ENCODE data around the gene APOE. TPM values are rescaled to one million over a fixed set of nuclear protein-coding genes. Genes with fewer than 3 reads are reported as not detected.

APOE gene
- total RNA-seq, 2 experiments from 2014 or later: 0.44 to 0.47 TPM

DNA sequence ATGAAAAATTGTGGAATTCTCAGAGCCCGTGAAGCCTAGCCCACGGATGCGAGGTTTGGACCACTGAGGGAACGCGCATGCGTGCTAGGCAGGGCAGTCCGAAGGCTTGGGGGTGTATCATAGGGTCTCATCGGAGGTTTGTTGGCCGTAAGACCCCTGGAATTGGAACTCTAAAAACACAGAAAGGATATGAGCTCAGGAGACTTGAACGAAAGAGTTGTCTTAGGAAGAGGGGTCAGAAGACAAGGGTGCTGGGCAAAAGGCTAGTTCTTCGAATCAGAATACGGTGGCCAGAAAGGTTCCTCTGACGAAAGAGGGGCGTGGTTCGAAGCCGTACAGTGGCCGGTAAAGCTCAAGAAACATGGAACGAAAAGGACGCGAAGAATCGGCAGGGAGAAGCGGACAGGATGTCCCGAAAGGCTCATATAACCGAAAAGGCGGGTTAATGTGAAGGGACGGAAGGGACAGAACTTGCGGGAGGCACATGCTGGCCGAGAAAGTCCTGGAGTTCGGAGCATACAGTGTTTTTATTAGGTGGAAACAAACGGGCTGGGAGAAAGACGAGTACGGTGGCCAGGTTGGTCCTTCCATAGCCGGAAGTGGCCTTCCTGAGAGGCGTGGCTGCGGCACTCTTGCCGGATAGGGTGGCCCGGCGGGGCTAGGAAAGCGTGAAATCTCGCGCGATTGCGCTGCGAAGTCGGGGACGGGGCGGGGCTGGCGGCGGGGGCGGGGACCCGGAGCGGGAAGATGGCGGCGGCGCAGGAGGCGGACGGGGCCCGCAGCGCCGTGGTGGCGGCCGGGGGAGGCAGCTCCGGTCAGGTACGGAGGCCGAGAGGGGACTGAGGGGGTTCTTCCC is 49.3 kb downstream of the APOE start, which contains the start of gene CLPTM1:
CLPTM1 (plus strand) TSS at position 732 of the 856 bp plus-strand sequence; CDS start at position 748, 16 bp downstream.
- H3K4me3 Mint-ChIP-seq: peak within 1 kb of the TSS; percentile 85
- DNase-seq (peak; percentile 98), ATAC-seq (peak; percentile 93)
- no peaks in the 10 kb centered on the region for H3K27me3 Mint-ChIP-seq
- H3K4me1 Mint-ChIP-seq: peaks cover 40% of the 10 kb centered on the region
- H3K9me3 Mint-ChIP-seq (ENCODE audit: low read depth): no peaks in the 10 kb centered on the region
- H3K36me3 Mint-ChIP-seq: no peaks in the 10 kb centered on the region
- CTCF ChIA-PET: interaction anchor here (0.6 to 2.9 kb wide), 8 partner anchors 11 to 266 kb away, joined by 3 to 13 read pairs (median 4); partner anchors contain the start of genes CLASRP and TRAPPC6A
- H3K27ac Mint-ChIP-seq: peak within 1 kb of the TSS; percentile 95

DNA sequence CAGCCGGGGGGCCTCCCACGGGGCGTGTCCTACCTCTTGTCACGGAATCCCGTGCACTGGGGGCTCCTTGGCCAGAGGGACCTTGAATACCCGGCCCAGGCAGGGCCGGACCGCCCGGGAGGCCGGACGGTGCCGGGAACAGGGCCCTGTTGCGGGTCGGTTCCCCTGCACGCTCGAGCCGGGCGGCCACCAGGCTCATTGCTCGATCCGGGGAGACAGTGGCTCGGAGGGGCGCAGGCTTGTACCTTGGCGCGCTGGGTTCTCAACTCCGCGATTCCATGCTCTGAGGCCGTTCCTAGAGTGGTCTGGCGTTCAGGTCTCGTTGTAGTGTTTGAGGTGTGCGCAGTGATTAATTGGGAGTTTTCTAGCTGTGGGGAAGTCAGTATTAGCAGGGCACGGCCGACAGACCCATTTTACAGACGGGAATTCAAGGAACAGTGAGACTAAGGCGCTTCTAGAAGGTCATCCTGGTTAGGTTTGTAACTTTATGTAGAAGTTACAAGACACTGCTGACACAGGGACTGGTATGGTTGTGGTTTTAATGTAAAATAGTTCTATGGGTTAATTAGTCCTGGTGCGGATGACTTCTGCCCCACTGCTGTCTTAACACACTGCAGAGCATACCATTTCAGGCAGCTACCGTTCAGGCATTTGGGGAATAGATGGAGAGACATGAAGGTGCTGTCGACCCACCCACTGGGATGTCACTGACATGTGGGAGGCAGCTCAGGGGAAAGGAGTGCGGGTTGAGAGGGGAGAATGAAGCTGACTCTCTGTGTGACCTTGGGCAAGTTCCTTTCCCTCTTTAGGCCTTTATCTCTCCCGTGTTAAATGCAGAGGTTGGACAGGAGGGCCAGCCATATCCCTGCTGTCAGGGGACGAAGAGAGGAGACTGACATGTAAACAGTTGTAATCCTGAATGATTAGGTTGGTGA is 50.2 kb downstream of the APOE start:
- CTCF ChIA-PET: interaction anchor here (1.0 to 2.9 kb wide), 5 partner anchors 44 to 266 kb away, joined by 3 to 13 read pairs (median 4); partner anchors contain the start of gene CLASRP
- no peaks in the 10 kb centered on the region for H3K36me3 Mint-ChIP-seq
- ATAC-seq: no peak
- H3K9me3 Mint-ChIP-seq (ENCODE audit: low read depth): no peaks in the 10 kb centered on the region
- H3K27me3 Mint-ChIP-seq: no peaks in the 10 kb centered on the region
- H3K27ac Mint-ChIP-seq: peak overlapping the region; percentile 84
- peaks cover 40% of the 10 kb centered on the region for H3K4me1 Mint-ChIP-seq
- DNase-seq: peak; percentile 43
- peak overlapping the region; percentile 85 for H3K4me3 Mint-ChIP-seq

DNA sequence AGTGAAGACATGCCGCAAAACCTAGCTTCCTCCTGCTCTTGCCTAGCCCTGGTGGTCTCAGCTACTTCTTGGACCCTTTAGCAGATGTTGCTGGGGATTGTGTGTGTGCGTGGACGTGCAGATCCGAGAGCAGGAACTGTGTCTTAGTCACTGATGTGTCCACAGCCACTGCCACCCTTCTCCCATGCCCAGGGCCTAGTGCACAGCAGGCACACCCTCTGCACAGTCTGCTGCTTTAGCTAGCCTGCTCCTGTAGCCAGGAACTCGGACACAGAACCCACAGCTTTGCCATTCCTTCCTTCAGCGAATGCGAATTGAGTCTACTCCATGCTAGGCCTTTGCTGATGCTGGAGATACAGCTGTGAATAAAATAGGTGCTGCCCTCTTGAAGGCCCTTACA is 51.9 kb downstream of the APOE start:
- Mint-ChIP-seq H3K4me3 (no peak overlapping the region), H3K27ac (peak overlapping the region; percentile 24), H3K36me3 (peaks cover 2% of the 10 kb centered on the region), H3K4me1 (peaks cover 40% of the 10 kb centered on the region), H3K27me3 (no peaks in the 10 kb centered on the region), H3K9me3 (ENCODE audit: low read depth) (no peaks in the 10 kb centered on the region)
- CTCF ChIA-PET: interaction anchor here (1.1 to 1.2 kb wide), 2 partner anchors 31 to 102 kb away, joined by 3 read pairs; no protein-coding TSS in a partner anchor
- ATAC-seq: no peak
- no peak for DNase-seq

DNA sequence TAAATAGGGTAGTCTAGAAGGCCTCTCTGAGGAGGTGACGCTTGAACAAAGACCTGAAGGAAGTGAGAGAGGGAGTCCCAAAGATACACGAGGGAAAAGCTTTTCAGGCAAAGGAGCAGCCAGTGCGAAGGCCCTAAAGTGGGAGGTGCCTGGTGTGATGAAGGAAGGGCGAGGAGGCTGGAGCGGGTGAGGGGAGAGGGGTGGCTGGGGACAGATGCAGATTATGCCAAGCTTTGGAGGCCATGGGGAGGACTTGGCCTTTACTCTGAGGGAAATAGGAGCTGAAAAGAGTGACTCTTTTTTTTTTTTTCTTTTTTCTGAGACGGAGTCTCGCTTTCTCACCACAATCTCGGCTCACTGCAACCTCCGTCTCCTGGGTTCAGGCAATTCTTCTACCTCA is 52.5 kb downstream of the APOE start:
- no peak overlapping the region for H3K4me3 Mint-ChIP-seq
- CTCF ChIA-PET: interaction anchor here (0.7 kb wide), 1 partner anchor 506 kb away, joined by 3 read pairs; no protein-coding TSS in a partner anchor

More for the DNA sequence above, 52.5 kb downstream of the APOE start:
- Mint-ChIP-seq H3K9me3 (ENCODE audit: low read depth) (no peaks in the 10 kb centered on the region), H3K27me3 (no peaks in the 10 kb centered on the region), H3K4me1 (peaks cover 40% of the 10 kb centered on the region), H3K36me3 (peaks cover 3% of the 10 kb centered on the region), H3K27ac (peak overlapping the region; percentile 48)
- ATAC-seq (no peak), DNase-seq (no peak)

Other genes starting within 250 kb of the APOE start
- under 1 TPM in 1 of 2 experiments, not detected in 1; 0.63 TPM for gene CEACAM19, start 234.3 kb upstream of the APOE start, total RNA-seq
- not detected for gene CEACAM16, start 206.6 kb upstream of the APOE start, total RNA-seq
- 10 to 100 TPM; 56.3 to 60.3 TPM for gene BCL3, start 157.1 kb upstream of the APOE start, total RNA-seq
- gene CBLC, start 127.9 kb upstream of the APOE start, total RNA-seq: not detected
- gene BCAM, start 96.7 kb upstream of the APOE start, total RNA-seq: not detected
- under 1 TPM; 0.49 to 0.67 TPM for gene NECTIN2, start 59.5 kb upstream of the APOE start, total RNA-seq
- gene TOMM40, start 14.5 kb upstream of the APOE start, total RNA-seq: 100 to 1,000 TPM in 1 of 2 experiments, 10 to 100 TPM in 1; 66.9 to 103 TPM
- gene APOC1, start 8.8 kb downstream of the APOE start, total RNA-seq: 1 to 10 TPM in 1 of 2 experiments, not detected in 1; 1.9 TPM
- not detected for gene APOC4, start 36.4 kb downstream of the APOE start, total RNA-seq
- gene APOC2, start 40.3 kb downstream of the APOE start, total RNA-seq: not detected
- gene CLPTM1, start 49.6 kb downstream of the APOE start, total RNA-seq: 10 to 100 TPM; 73.0 to 74.7 TPM
- gene RELB, start 95.7 kb downstream of the APOE start, total RNA-seq: 10 to 100 TPM; 22.4 to 58.8 TPM
- gene CLASRP, start 133.2 kb downstream of the APOE start, total RNA-seq: 100 to 1,000 TPM; 114 to 121 TPM
- 1 to 10 TPM; 5.3 to 9.5 TPM for gene ZNF296, start 170.7 kb downstream of the APOE start, total RNA-seq
- 10 to 100 TPM; 26.2 to 34.4 TPM for gene GEMIN7, start 173.5 kb downstream of the APOE start, total RNA-seq
- 10 to 100 TPM; 18.7 to 30.0 TPM for gene PPP1R37, start 187.4 kb downstream of the APOE start, total RNA-seq

Data from activated CD8-positive, alpha-beta memory T cell treated with anti-CD3 and anti-CD28 coated beads, Interleukin-2, amount 10 ng/mL, durations not matched to agents 7 days and 5 days (primary cell).